Gastrocnemius medialis (tissue), 4 donors: Measurements from ENCODE around the gene RAPH1.

Experiments
- POLR2A ChIP-seq, 2 donors: fragments of 450-650 bp; IDR thresholded peaks; one replicate each; pipeline ENCODE4 v1.6.1; 2017; ENCODE audit warnings: antibody characterized with exemption in 2 of 2, mild to moderate bottlenecking in 2 of 2, moderate library complexity in 2 of 2
- TF ChIP-seq, protein P1 (sequence below), 5 experiments: fragments of 450-650 bp in 3 of 5; fragments of 200-600 bp in 2 of 5; sonication (generic) in 2 of 5; IDR thresholded peaks in 4 of 5; conservative IDR thresholded peaks in 1 of 5; 1 replicate in 4 of 5; 2 replicates in 1 of 5; pipeline ENCODE4 v1.5.1; 2016 to 2019; ENCODE audit warnings: antibody characterized with exemption in 5 of 5, mild to moderate bottlenecking in 3 of 5, moderate library complexity in 3 of 5

- TF ChIP-seq, protein P1, sequence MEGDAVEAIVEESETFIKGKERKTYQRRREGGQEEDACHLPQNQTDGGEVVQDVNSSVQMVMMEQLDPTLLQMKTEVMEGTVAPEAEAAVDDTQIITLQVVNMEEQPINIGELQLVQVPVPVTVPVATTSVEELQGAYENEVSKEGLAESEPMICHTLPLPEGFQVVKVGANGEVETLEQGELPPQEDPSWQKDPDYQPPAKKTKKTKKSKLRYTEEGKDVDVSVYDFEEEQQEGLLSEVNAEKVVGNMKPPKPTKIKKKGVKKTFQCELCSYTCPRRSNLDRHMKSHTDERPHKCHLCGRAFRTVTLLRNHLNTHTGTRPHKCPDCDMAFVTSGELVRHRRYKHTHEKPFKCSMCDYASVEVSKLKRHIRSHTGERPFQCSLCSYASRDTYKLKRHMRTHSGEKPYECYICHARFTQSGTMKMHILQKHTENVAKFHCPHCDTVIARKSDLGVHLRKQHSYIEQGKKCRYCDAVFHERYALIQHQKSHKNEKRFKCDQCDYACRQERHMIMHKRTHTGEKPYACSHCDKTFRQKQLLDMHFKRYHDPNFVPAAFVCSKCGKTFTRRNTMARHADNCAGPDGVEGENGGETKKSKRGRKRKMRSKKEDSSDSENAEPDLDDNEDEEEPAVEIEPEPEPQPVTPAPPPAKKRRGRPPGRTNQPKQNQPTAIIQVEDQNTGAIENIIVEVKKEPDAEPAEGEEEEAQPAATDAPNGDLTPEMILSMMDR (IDR thresholded peaks at IDR 0.05 in 4 of 5, conservative IDR thresholded peaks at IDR 0.05 in 1 of 5), result no peak
- TF ChIP-seq POLR2A (IDR thresholded peaks at IDR 0.05), result no peak
These were observed 47.4 kb upstream of the RAPH1 start for GRCh38 chr2:203582468-203582867.
